GM12878 (cell line): ENCODE data around the gene ACADVL. TPM values are rescaled to one million over a fixed set of nuclear protein-coding genes. Genes with fewer than 3 reads are reported as not detected.
"Not testable (repeated sequence)": the region's sequence is repeated elsewhere in the genome, so short reads cannot be mapped to it uniquely, and the experiment has no call there.

ENCODE experiments used
- ATAC-seq: fragments of 200-7000 bp; cut with Tn5 transposase; 3 replicates; pipeline ENCODE4 v1.9.1; 2020; ENCODE audit warnings: mild to moderate bottlenecking, moderate library complexity
- BruUV-seq: library from RNA; stranded (reverse); fragments of 400-500 nt; replicated peaks from 2 replicates; lab custom pipeline; 2021; lab: Mats Ljungman, UMichigan
- CTCF ChIA-PET: fragments of 300-600 bp; sonication (Branson Sonifier 250); formaldehyde crosslinking; extraction: SDS; loops from one replicate; lab custom pipeline; 2021; ENCODE audit warnings: inconsistent platforms; lab: Yijun Ruan, JAX
- POLR2A ChIA-PET: fragments of 350-600 bp; formaldehyde crosslinking; extraction: SDS; loops from one replicate; lab custom pipeline; 2021; ENCODE audit warnings: inconsistent platforms; lab: Charles Lee
- RAD21 ChIA-PET: fragments of 300-600 bp; sonication (Branson Sonifier 250); formaldehyde crosslinking; loops from one replicate; lab custom pipeline; 2023; ENCODE audit warnings: antibody characterized with exemption; ENCODE audit not compliant: unreplicated experiment; lab: Charles Lee
- SMC1A ChIA-PET: fragments of 300-600 bp; sonication (Branson Sonifier 250); formaldehyde crosslinking; loops from one replicate; lab custom pipeline; 2023; ENCODE audit not compliant: unreplicated experiment, uncharacterized antibody; lab: Charles Lee
- DNase-seq: peaks from one replicate; pipeline ENCODE4 v3.0.0-alpha.2; 2011; ENCODE audit warnings: low read depth, low spot score
- FAIRE-seq: peaks from 3 replicates; lab custom pipeline; 2011; peaks lifted over from hg19 to GRCh38; lab: Jason Lieb, UNC
- H2AFZ ChIP-seq: 2 replicates; pipeline ENCODE4 v1.6.0; 2011; ENCODE audit warnings: low read depth, low read length, control low read depth; ENCODE audit not compliant: control insufficient read depth
- H3K27ac ChIP-seq: 2 replicates; pipeline ENCODE4 v1.5.1; 2011; ENCODE audit warnings: control low read depth; ENCODE audit not compliant: control insufficient read depth, insufficient read depth
- H3K27me3 ChIP-seq, 2 experiments: replicated peaks in 1 of 2; 2 replicates each; pipeline versions ENCODE4 v1.6.0 to v1.6.1; 2011; ENCODE audit warnings: low read length in 1 of 2; ENCODE audit not compliant: control insufficient read depth in 2 of 2, insufficient read depth in 2 of 2
- H3K36me3 ChIP-seq, 2 experiments: 2 replicates each; pipeline ENCODE4 v1.5.1; 2011; ENCODE audit warnings: low read length in 1 of 2; ENCODE audit not compliant: control insufficient read depth in 2 of 2, insufficient read depth in 2 of 2
- H3K4me1 ChIP-seq: 2 replicates; pipeline ENCODE4 v1.6.1; 2011; ENCODE audit warnings: mild to moderate bottlenecking, low read length, moderate library complexity, mixed read lengths; ENCODE audit not compliant: control insufficient read depth, insufficient read depth
- H3K4me2 ChIP-seq: 2 replicates; pipeline ENCODE4 v1.6.0; 2011; ENCODE audit warnings: control low read depth; ENCODE audit not compliant: control insufficient read depth, insufficient read depth
- H3K4me3 ChIP-seq: fragments of 200-600 bp; sonication (generic); 2 replicates; pipeline ENCODE4 v1.5.1; 2016
- H3K79me2 ChIP-seq: 2 replicates; pipeline ENCODE4 v1.6.0; 2011; ENCODE audit warnings: low read length; ENCODE audit not compliant: control insufficient read depth, insufficient read depth
- H3K9ac ChIP-seq: 2 replicates; pipeline ENCODE4 v1.8.0; 2011; ENCODE audit warnings: low read length, control low read depth, mixed read lengths; ENCODE audit not compliant: control insufficient read depth, insufficient read depth
- H3K9me3 ChIP-seq: replicated peaks from 3 replicates; pipeline ENCODE4 v1.5.1; 2011; ENCODE audit warnings: mild to moderate bottlenecking, low read length; ENCODE audit not compliant: control insufficient read depth, insufficient read depth
- H4K20me1 ChIP-seq: 2 replicates; pipeline ENCODE4 v1.6.0; 2011; ENCODE audit not compliant: control insufficient read depth, insufficient read depth
- JUNB ChIP-seq: IDR thresholded peaks from 2 replicates; pipeline ENCODE4 v1.6.1; 2016; ENCODE audit warnings: antibody characterized with exemption, mild to moderate bottlenecking
- MYC ChIP-seq: IDR thresholded peaks from 2 replicates; pipeline ENCODE4 v1.6.1; 2011; ENCODE audit warnings: mild to moderate bottlenecking, low read length, moderate library complexity, inconsistent platforms; ENCODE audit not compliant: insufficient read depth, insufficient replicate concordance, insufficient read length, severe bottlenecking
- SMAD1 ChIP-seq: fragments of 450-650 bp; IDR thresholded peaks from 2 replicates; pipeline ENCODE4 v1.6.1; 2018; ENCODE audit warnings: mild to moderate bottlenecking, low read depth; ENCODE audit not compliant: partially characterized antibody
- WGBS: methylation state at CpG from one replicate; pipeline ENCODE4 v1.1.6; 2016; ENCODE audit warnings: low lambda C conversion rate; ENCODE audit not compliant: insufficient replicate concordance, insufficient coverage; ENCODE audit errors: missing lambda C conversion rate; 5-methylcytosine and 5-hydroxymethylcytosine counted together
- in situ Hi-C: fragments of 300-500 bp; cut with MboI; formaldehyde crosslinking; loops from 9 replicates; pipeline ENCODE4 v1.14.3; 2018; ENCODE audit warnings: mixed read lengths
- intact Hi-C: fragments of 100-400 bp; cut with micrococcal nuclease; formaldehyde crosslinking; loops from one replicate; pipeline ENCODE4 v1.14.2; 2022; ENCODE audit not compliant: unreplicated experiment
- polyA plus RNA-seq, 11 experiments: library from polyadenylated mRNA; depleted of rRNA in 4 of 11; unstranded in 6 of 11; stranded (reverse) in 5 of 11; fragments of >200 nt; fragmentation: Nextera tagmentation in 4 of 11; fragmentation: Illumina TruSeq in 1 of 11; extraction: Ambion mirVana in 4 of 11; extraction: Trizol in 1 of 11; gene quantifications; 1 replicate in 1 of 11; 2 replicates in 10 of 11; pipeline versions ENCODE4 v1.2.1 to v1.2.3, GENCODE V29; 2011 to 2016; ENCODE audit warnings: inconsistent platforms in 2 of 11, missing spikeins in 2 of 11, low read depth in 1 of 11
- total RNA-seq, 4 experiments: library from RNA; depleted of rRNA in 3 of 4; stranded (reverse); fragments of >200 nt in 3 of 4; fragmentation: Illumina TruSeq in 1 of 4; extraction: Trizol in 1 of 4; gene quantifications; 2 replicates each; pipeline versions ENCODE4 v1.2.1 to v1.2.3, GENCODE V29; 2013 to 2021
- TF ChIP-seq, protein P1 (sequence below): fragments of 450-650 bp; IDR thresholded peaks from 2 replicates; pipeline ENCODE4 v1.6.1; 2016; ENCODE audit warnings: mild to moderate bottlenecking
- TF ChIP-seq, protein P2 (sequence below): IDR thresholded peaks from 2 replicates; pipeline ENCODE4 v1.6.1; 2012; ENCODE audit warnings: mild to moderate bottlenecking, low read depth, low read length

Gene ACADVL
- total and polyA plus RNA-seq, 10 of the 15 experiments (the other 5 are each of a cell fraction or from before 2014, with no cell fraction given): 25.4 to 232 (median 180) TPM

DNA sequence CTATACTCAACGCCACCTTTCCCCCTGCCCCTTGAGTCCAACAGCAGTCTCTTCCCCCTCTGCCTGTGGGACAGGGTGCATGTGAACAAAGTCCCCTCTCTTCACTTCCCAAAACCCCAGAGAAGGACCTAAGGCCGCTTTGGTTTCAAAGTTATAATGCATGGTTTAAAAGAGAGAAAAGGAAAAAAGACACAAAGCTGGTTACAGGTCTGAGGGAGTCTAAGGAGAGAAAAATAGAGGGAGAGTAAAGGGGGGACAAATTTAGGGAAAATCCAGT is 23.7 kb downstream of the ACADVL start (continued):
- TF ChIP-seq, protein P1, sequence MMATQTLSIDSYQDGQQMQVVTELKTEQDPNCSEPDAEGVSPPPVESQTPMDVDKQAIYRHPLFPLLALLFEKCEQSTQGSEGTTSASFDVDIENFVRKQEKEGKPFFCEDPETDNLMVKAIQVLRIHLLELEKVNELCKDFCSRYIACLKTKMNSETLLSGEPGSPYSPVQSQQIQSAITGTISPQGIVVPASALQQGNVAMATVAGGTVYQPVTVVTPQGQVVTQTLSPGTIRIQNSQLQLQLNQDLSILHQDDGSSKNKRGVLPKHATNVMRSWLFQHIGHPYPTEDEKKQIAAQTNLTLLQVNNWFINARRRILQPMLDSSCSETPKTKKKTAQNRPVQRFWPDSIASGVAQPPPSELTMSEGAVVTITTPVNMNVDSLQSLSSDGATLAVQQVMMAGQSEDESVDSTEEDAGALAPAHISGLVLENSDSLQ: no peak
- TF ChIP-seq SMAD1: no peak
- no peak for TF ChIP-seq MYC
- TF ChIP-seq, protein P2, sequence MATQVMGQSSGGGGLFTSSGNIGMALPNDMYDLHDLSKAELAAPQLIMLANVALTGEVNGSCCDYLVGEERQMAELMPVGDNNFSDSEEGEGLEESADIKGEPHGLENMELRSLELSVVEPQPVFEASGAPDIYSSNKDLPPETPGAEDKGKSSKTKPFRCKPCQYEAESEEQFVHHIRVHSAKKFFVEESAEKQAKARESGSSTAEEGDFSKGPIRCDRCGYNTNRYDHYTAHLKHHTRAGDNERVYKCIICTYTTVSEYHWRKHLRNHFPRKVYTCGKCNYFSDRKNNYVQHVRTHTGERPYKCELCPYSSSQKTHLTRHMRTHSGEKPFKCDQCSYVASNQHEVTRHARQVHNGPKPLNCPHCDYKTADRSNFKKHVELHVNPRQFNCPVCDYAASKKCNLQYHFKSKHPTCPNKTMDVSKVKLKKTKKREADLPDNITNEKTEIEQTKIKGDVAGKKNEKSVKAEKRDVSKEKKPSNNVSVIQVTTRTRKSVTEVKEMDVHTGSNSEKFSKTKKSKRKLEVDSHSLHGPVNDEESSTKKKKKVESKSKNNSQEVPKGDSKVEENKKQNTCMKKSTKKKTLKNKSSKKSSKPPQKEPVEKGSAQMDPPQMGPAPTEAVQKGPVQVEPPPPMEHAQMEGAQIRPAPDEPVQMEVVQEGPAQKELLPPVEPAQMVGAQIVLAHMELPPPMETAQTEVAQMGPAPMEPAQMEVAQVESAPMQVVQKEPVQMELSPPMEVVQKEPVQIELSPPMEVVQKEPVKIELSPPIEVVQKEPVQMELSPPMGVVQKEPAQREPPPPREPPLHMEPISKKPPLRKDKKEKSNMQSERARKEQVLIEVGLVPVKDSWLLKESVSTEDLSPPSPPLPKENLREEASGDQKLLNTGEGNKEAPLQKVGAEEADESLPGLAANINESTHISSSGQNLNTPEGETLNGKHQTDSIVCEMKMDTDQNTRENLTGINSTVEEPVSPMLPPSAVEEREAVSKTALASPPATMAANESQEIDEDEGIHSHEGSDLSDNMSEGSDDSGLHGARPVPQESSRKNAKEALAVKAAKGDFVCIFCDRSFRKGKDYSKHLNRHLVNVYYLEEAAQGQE: no peak
- no peak for TF ChIP-seq JUNB

DNA sequence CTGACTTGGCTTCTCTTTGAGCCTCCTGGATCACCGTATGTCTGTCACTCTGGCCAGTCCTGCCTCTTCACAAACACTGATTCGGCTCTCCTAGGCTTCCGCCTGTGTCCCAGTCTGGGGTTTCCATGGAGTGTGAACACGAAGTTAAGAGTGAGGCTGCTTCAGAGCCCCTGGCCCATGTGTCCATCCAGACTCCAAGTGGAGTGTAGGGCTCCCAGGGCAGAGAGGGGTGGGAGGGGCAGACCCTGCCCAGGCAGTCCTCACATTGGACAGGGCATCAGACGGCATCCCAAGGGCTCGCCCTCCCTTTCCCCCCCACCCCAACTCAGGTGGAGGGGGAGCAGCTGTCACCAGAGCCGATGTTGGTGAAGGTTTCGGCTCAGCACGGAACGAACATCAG is 24.1 kb downstream of the ACADVL start:
- POLR2A ChIA-PET: interaction anchor here (2.1 kb wide), 1 partner anchor 23 kb away, joined by 10 read pairs; no protein-coding TSS in a partner anchor
- H3K4me1 ChIP-seq: peaks cover 19% of the 10 kb centered on the region
- H3K36me3 ChIP-seq: peaks cover 10 to 19% of the 10 kb centered on the region in 2 experiments; a peak in 3 of 4 replicates
- ATAC-seq, in situ Hi-C loops, DNase-seq, H3K4me2 ChIP-seq, H3K9me3 ChIP-seq, H4K20me1 ChIP-seq, H3K27me3 ChIP-seq, FAIRE-seq, H2AFZ ChIP-seq, H3K9ac ChIP-seq, H3K4me3 ChIP-seq, RAD21 ChIA-PET, H3K27ac ChIP-seq: not testable (repeated sequence)
- intact Hi-C loops: loop anchor here (5.0 kb wide), 1 partner anchor 63 kb away; the partner anchor contains the start of gene EIF5A
- WGBS: 89% methylated on average over 10 of the region's 10 CpGs
- peaks cover 44% of the 10 kb centered on the region for H3K79me2 ChIP-seq
- BruUV-seq: TSS peak; percentile 29
- CTCF ChIA-PET: interaction anchor here (1.5 kb wide), 1 partner anchor 23 kb away, joined by 5 read pairs; no protein-coding TSS in a partner anchor
- SMC1A ChIA-PET: interaction anchor here (1.6 kb wide), 1 partner anchor 23 kb away, joined by 5 read pairs; no protein-coding TSS in a partner anchor
